Activated CD8-positive, alpha-beta memory T cell treated with anti-CD3 and anti-CD28 coated beads, Interleukin-2, amount 50 U/mL, for 1 hour (primary cell): ENCODE results near the gene AGTR1.

ENCODE experiments used
- DNase-seq: peaks from one replicate; pipeline ENCODE4 v3.0.0-alpha.2; 2020; ENCODE audit errors: extremely low read depth

The AGTR1 gene

DNA sequence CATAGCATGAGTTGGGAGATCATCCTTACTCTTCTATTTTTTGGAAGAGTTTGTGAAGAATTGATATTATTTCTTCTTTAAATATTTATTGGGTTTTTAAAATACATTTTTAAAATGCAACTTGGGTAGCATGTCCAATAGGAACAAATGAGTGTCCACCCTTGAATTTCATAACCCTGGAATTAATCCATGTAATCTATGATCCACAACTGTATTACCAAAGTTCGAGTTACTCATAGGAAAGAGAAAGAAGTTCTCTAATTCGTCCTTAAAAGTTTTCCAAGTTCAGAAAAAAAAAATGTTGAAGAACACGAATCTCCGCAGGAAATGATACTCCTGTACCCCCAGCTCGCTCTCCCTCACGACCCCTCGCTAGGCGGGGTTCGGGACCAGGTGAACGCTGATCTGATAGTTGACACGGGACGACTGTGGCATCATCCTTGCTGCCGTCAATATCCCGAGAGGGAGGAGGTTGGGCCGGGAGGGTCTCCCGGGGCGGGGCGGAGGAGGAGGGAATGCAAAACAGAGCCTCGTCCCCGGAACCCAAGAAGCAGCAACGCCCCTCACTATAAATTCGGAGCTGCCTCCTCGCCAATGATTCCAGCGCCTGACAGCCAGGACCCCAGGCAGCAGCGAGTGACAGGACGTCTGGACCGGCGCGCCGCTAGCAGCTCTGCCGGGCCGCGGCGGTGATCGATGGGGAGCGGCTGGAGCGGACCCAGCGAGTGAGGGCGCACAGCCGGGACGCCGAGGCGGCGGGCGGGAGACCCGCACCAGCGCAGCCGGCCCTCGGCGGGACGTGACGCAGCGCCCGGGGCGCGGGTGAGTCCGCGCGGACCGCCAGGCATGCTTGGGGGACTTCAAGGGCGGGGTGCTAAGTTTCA, at the start of gene AGTR1:
Gene AGTR1, plus strand, starts transcription at position 598 of the 884 bp plus-strand sequence. CDS start 43,133 bp downstream, outside the sequence.
- no peak for DNase-seq

DNA sequence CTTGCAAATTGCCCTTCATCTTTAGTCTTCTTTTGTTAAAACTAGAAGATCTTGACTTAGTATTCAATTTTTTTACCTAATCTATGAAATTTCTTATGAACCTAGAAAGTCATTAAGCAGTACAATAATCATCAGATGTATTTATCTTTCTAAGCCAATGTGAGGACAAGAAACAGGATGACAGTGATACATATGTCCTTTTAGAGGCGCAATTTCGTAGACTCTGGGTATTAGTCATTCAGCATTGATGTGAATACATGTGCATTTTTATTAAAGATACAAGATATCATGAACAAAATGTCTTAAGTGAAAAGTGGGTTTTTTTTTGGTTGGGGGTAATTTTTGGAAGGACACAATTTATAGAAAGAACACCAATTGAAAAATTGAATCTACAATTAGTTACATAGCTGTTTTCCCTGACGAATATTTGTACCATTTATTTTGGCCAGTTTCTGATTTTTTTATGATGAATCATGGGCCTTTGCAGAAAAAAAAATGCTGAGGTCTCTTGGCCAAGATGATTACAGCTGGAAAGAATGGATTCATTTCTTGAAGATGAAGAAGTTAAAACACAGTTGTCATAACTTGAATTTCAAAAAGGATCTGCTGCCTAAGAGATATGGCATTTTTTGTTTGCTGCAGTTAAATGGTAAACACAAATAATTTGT, 48.9 kb upstream of the AGTR1 start:
- no peak for DNase-seq

DNA sequence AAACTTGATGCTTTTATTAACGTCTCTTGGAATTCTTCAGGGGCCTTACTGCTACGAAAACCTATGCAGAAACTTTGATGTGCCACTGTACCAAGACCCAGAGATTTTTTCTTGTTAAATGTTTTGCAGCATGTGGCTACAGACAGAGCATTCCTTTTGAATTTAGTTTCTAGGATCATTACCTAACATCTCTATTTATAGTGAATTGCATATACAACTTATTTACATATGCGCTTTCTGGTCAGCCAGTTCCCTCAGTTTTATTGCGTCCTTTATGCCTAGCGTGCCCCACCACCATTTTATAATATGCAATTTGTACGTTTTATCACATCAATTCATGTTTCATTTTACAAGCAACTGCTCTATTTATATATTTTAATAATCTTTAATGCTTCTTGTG, 46.2 kb upstream of the AGTR1 start:
- no peak for DNase-seq

DNA sequence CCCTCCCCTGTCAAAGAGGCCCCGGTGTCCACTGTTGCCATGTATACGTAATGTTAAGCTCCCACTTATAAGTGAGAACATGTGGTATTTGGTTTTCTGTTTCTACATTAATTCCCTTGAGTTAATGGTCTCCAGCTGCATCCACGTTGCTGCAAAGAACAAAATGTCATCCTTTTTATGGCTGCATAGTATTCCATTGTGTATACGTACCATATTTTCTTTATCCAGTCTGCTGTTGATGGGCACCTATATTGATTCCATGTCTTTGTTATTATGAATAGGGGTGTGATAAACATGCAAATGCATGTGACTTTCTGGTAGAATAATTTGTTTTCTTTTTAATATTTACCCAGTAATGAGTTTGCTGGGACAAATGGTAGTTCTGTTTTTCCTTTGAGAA, 43.3 kb upstream of the AGTR1 start:
- DNase-seq: no peak

DNA sequence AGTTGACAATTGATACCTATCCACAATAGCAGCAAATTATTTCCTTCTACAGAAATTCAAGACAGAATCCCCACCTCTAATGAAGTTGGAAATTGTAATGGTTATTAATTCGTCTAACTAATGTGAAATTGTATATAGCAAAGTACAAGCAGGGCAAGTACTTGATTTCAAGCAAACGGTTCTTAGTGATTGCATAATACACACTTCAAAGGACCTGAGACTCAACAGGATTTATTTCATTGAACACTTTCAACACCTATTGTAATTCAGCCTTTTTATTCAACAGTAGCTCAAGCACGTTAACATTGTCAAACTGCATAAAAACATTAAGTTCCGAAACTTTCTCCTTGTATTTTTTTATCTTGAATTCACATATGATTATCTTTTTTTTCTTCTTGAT, 40.2 kb upstream of the AGTR1 start:
- DNase-seq: no peak

DNA sequence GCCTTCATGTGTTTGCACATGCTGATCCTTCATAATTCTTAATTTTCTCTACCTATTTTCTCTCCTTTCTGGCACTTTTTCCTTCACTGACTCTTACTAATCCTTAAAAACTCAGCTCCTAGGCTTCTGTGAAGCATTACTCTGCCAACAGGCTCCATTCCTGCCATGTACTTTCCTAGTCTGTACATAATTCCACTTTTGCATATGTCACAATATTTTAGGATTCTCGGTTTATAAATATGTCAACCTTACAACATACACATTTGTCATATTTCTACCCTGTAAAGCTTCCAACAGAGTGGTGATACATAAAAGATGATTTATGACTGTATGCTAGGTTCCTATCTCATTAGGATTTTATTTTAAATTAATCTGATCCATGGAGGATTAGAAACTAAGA, 38.2 kb upstream of the AGTR1 start:
- DNase-seq: no peak

DNA sequence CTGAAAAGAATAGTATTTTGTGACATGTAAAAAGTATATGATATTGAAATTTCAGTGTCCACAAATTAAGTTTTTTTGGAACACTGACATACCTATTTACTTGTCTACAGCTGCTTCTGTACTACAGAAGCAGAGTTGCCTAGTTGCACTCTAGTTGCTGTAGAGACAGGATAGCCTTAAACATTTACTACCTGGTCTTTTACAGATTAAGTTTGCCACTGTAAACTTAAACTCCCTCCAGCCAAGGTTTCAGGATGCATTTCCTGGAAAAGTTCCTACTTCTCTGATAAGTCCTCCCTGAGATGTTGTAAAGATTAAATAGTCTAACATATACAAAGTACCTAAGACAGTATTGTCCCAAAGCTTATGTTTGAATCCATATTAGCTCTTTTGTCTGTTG, 17.4 kb upstream of the AGTR1 start:
- no peak for DNase-seq

DNA sequence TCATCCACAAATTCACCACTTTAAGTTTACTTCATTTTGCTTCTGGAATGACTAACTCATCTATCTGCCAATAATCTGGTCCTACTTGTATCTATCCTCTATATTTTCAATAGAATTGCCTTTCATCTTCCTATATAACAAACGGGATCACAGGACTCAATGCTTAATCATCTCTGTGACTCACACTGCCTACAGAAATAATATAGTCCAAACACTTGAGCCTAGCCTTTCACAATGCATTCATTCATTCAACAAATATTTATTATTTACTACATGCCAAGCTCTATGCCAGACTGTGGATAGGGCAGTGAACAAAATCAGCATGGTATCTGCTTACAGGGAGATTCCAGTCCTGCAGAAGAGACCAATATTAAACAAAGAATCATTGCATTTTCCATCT, 16.6 kb upstream of the AGTR1 start:
- DNase-seq: no peak

DNA sequence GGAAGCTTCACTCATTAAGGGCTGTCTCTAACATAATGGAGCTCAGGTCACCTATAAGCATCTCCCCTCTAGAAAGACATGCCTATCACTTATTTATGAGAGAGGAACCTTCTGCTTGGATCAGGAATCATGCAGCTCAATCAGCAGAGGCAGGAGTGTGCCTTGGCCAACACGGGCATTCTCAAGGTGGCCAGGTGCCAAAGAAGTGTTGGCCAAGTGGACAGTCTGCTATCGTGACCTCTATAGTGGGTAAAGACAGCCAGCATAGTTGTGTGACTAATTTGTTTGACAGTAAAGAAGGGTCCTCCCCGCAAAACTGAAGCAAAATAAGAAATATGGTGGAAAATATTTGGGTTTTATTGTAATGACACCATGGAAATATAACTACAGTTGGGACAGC, 14.7 kb upstream of the AGTR1 start:
- DNase-seq: no peak

DNA sequence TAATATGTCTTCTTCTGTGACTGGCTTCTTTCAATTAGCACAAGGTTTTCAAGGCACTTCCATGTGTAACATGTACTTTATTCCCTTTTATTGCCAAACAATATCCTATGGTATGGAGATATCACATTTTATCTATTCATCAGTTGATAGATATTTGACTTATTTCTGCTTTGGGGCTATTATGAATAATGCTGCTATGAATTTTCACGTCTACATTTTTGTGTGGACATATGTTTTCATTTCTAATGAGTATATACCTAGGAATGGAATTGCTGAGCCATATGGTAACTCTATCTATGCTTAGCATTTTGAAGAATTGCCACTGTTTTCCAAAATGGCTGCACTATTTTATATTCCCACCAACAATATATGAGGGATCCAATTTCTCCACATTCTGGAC, 3.6 kb upstream of the AGTR1 start:
- DNase-seq: no peak

DNA sequence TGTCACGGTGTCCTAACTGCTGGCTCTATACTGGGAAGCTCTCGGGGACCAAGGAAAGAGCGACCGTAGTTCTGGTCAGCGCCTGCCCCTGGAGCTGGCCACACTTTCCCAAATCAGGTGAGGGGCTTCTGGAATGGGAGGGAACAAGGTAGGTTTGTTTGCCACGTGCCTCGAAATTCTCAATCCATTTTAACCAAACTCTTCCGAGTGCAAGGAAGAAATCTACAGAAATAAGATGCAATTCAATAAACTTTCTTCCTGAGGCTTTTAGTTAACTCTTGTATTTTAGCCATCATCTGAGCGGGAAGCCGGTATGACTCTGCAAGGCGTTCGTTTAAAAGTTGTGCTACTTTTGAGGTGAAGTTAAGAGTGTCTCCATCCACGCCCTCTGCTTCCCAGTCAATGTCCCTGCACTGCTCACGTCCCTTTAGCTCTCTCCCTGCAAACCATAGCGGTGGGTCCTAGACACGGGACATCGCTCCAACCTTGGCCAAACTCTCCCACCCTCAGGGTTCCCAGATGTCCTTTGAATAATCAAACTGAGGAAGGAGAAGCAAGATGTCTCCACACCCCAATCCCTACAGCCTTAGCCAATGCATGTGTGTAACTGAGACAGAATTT, 597 bp downstream of the AGTR1 start:
- no peak for DNase-seq

DNA sequence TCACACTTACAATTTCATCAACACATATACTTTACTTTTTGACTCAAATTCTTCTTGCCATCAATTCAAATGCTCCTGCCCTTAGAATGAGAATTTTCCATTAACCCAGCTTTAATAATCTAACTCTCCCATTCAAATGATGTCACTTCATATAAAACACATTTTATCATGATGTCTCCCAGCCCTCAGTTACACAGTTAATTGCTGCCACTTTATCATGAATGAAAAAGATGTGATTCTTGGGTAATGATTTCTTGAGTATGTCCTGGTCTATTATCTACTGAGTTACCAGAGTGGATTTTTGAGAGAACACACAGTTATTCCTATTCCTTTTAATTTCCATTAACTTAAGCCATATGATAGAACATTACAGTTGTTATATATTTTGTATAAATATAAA, 7.6 kb downstream of the AGTR1 start:
- DNase-seq: no peak

DNA sequence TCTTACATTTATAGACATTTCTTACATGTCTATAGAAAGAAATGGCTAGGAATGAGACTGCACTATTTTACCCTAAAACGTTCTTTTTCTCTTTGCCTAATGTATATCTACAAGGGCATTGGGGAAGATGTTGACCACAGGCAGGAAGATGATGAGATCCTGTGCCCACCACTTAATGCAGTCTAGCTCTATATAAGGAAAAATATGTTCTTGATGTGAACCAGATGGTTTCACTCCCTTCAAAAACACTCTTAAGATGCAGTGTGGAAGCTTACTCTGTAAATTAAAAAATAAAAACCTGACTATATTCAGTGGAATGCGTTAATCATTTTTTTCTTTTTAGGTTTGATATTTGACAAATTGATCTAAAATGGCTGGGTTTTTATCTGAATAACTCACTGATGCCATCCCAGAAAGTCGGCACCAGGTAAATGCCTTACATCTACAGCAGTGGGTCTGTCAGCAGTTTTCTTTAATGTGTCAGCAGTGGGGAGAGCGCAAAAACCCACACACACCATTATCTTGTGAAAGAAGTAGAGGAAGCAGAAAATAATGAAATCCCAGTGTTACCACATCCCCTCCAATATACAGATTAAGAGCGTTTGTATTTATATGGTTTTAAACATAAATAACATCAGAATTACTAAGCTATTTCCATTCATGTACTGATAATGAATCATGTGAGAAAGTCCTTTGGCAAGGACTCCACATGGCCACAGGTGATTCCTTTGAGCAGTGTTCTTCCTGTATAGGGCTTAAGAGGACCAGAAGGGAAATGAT, 10.1 kb downstream of the AGTR1 start:
- DNase-seq: no peak

DNA sequence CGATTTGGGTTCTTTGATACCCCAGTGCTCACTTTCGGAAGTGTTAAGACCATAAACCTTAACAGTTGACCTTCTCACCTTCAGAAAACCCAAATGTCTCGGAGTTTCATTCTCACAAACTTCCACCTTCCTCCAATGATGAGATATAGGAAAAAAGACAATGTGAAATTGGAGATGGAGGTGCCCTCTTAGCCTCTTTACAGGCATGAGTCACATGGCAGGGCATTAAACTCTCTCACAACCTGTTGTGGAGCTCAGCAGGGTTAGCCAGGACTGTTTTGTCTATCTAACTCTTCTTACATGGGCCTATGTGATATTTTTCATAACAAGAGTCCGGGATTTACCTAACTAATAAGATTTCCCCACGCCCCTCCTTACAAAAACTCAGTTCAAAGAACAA, 10.7 kb downstream of the AGTR1 start:
- DNase-seq: no peak

DNA sequence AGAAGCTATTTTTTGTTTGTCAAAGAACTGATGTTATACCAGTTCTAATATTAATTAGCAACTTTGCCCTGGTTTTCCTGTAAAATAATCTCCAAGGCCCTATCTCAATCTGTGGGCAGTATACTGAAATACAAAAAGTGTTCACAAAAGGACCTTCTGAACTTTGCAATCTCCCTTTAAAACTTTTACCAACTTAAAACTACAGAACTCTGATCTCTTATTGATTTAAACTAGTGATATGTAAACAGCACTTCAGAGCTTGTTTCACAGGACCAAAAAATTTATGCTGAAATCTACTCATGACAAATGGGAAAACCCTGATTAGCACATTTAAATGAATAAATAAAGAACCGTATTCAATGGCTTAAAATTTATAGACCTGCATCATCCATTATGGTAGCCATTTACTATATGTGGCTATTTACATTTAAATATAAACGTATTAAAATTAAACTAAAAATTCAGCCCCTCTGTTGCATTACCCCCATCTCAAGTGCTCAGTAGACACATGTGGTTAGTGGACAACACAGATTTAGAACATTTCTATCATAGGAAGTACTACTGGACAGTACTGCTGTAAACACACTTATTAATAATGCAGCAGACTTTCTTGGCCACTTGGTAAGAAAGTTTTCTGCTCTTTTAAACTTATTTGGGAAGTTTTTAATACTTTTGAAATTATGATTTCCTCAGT, 12.0 kb downstream of the AGTR1 start:
- DNase-seq: no peak

DNA sequence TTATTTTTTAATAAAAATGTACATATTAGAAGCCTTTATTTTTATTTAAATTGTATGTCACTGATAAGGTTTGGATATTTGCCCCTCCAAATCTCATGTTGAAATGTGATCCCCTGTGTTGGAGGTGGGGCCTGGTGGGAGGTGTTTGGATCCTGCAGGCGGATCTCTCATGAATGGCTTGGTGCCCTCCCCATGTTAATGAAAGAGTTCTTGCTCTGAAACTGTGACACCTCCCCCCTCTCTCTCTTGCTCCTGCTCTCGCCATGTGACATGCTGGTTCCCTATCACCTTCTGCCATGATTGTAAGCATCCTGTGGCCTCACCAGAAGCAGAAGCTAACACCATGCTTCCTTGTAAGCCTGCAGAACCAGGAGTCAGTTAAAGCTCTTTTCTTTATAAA, 13.0 kb downstream of the AGTR1 start:
- no peak for DNase-seq

DNA sequence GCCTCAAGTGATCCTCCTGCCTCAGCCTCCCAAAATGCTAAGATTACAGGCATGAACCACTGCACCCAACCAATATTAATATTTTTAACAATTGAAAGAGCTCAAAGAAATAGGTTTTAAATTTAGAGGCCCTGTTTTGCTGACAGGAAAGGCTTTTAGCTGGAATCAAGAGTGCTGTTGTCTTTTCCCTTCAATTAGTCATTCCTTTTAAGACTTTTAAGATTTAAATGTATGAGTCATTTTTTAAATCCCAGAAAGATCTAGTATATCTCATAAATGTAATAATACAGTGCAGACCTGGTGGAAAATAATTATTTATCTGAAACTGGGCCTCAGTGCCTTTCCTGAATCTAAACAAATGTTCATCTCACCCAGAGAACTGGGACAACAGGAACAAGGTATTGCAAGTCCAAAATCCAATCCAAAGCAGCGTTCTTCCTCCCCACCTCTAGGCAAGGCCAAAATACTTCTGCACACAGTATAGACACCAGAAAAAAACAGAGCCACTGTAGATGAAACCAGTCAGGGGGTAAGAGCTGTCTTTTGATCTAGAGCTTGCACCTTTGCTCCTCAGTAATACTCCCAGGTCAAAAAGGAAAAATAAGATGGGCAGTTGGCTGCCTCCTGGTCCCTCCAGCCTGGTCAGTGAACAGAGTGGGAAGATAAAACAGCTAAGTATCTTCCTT, 14.4 kb downstream of the AGTR1 start:
- DNase-seq: no peak

DNA sequence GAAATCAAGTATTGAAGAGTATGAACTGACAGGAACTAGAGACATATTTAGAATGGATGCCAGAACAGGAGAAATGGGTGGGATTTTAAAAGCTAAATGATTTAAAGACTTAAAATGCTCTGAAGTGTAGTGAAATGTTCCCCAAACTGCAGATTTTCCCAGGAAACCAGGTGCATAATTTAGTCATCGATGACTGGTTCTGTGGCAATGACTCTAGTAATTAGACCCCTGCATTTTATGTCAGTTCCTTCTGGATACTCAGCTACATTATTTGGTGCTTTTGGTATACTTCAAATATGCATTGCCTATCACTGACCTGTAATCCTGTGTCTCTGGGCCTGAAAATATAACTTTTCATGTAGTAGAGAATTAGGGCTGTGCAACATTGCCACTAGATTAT, 16.8 kb downstream of the AGTR1 start:
- DNase-seq: no peak

DNA sequence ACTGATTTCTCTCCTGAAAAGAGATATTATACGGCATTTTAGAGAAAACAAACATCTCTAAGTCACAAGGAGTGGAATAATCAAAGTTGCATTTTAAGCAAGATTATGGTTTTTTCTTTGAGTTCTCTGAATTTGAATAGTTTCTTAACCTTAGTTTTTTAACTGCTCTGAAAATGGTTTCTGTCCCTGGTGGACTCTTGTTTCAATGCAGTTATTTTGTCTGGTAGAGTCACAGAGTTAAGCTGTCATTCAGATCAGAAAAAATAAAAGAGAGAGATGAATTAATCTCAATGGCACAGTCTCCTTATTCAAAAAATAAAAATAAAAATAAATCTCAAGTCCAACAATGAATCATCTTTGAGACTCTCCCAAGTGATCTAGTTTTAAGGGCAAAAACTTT, 19.0 kb downstream of the AGTR1 start:
- no peak for DNase-seq

DNA sequence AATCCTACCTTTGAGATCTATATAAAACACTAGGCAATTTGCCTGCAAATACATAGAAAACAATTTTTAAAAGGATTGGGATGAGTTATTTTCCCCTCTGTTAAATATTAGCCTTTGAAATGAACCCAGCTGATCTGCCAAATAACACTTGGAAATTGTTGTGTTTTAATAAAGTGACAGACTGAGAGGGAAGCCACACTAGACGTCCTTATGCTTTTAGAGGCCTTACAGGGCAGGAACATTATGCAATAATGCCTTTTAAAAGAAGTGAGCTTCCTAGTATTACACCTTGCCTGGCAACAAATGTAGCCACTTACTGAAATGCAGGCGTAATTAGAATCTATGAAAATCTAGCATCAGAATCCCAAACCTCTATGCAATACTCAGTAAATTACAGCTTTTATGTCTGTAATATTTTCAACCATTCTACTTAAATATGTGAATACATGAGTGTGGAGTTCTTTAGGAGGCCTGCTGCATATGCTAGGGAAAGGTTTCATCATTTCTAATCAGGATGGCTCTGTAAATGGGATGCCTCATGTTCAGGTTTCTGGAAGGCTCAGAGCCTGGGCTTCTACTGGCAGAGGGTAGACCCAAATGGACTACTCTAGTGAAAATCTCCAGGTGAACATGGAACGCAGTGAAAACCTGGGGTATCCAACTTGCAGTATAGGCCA, 20.3 kb downstream of the AGTR1 start:
- no peak for DNase-seq
